ENCODE data around the gene SLC38A11. TPM values are rescaled to one million over a fixed set of nuclear protein-coding genes. Genes with fewer than 3 reads are reported as not detected.
A peak's percentile ranks its signal among the peaks of the same experiment; 100 is the strongest.

The SLC38A11 gene
- total and polyA plus RNA-seq, 2 of the 13 experiments (the other 11 are each of a cell fraction or from before 2014, with no cell fraction given), result 14.0 to 14.3 TPM

DNA sequence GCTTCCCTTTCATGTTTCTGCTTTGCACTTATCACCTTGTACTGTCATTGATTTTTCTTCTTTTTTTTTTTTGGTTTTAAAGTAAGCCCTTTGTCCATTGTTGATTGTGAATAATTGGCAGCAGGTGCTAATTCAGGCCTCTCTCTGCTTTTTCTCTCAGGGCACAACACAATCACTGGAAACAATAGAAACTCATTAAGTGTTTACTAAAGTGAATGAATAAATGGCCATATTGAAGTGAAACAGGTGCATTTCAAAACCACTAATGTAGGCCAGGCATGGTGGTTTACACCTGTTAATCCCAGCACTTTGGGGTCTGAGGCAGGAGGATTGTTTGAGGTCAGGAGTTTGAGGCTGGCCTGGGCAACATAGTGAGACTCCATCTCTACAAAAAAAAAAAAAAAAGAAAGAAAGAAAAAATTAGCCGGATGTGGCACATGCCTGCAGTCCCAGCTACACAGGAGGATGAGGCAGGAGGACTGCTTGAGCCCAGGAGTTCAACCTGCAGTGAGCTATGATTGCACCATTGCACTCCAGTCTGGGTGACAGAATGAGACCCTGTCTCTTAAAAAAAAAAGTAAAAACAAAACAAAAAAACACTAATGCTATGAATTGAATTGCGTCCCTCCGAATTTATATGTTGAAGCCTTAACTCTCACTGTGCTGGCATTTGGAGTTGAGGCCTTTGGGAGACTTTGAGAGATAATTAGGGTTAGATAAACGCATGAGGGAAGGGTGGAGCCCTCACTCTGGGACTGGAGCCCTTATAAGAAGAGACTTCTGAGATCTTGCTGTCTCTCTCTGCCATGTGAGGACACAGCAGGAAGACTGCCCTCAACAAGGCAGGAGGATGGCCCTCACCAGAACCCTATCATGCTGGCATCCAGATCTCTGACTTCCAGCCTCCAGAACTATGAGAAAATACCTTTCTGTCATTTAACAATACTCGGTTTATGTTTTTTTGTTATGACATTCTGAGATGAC is 19.9 kb downstream of the SLC38A11 start (continued):
- TF ChIP-seq, protein P1, sequence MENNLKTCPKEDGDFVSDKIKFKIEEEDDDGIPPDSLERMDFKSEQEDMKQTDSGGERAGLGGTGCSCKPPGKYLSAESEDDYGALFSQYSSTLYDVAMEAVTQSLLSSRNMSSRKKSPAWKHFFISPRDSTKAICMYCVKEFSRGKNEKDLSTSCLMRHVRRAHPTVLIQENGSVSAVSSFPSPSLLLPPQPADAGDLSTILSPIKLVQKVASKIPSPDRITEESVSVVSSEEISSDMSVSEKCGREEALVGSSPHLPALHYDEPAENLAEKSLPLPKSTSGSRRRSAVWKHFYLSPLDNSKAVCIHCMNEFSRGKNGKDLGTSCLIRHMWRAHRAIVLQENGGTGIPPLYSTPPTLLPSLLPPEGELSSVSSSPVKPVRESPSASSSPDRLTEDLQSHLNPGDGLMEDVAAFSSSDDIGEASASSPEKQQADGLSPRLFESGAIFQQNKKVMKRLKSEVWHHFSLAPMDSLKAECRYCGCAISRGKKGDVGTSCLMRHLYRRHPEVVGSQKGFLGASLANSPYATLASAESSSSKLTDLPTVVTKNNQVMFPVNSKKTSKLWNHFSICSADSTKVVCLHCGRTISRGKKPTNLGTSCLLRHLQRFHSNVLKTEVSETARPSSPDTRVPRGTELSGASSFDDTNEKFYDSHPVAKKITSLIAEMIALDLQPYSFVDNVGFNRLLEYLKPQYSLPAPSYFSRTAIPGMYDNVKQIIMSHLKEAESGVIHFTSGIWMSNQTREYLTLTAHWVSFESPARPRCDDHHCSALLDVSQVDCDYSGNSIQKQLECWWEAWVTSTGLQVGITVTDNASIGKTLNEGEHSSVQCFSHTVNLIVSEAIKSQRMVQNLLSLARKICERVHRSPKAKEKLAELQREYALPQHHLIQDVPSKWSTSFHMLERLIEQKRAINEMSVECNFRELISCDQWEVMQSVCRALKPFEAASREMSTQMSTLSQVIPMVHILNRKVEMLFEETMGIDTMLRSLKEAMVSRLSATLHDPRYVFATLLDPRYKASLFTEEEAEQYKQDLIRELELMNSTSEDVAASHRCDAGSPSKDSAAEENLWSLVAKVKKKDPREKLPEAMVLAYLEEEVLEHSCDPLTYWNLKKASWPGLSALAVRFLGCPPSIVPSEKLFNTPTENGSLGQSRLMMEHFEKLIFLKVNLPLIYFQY (CRISPR knock-in tag; IDR thresholded peaks at IDR 0.05; ENCODE audit: borderline replicate concordance), result 0 out of 2 replicates have a peak, but pooled peaks have one; percentile 19
- TF ChIP-seq ZNF121 (CRISPR knock-in tag; IDR thresholded peaks at IDR 0.05) (peak; percentile 98), ARID2 (CRISPR knock-in tag; IDR thresholded peaks at IDR 0.05; ENCODE audit: borderline replicate concordance) (peak; percentile 60; the same call in 1 of the 2 replicates), ZNF563 (CRISPR knock-in tag; IDR thresholded peaks at IDR 0.05) (no peak), KDM5B (CRISPR knock-in tag; IDR thresholded peaks at IDR 0.05; ENCODE audit: borderline replicate concordance) (no peak), NONO (IDR thresholded peaks at IDR 0.05) (no peak), NONO (CRISPR knock-in tag; conservative IDR thresholded peaks at IDR 0.05) (peak; percentile 83), TBX2 (CRISPR knock-in tag; IDR thresholded peaks at IDR 0.05; ENCODE audit: borderline replicate concordance) (peak; percentile 99), CHD4 (IDR thresholded peaks at IDR 0.05; ENCODE audit: borderline replicate concordance, low read length) (peak; percentile 83; the same call in 1 of the 2 replicates), ATF2 (CRISPR knock-in tag; IDR thresholded peaks at IDR 0.05) (0 out of 2 replicates have a peak, but pooled peaks have one; percentile 44), ZNF362 (CRISPR knock-in tag; IDR thresholded peaks at IDR 0.05; ENCODE audit: borderline replicate concordance) (peak; percentile 99), KAT8 (CRISPR knock-in tag; IDR thresholded peaks at IDR 0.05) (no peak), FOXK2 (IDR thresholded peaks at IDR 0.05) (peak; percentile 19; the same call in 1 of the 2 replicates), ZNF75D (CRISPR knock-in tag; IDR thresholded peaks at IDR 0.05; ENCODE audit: borderline replicate concordance) (no peak), SNAI1 (CRISPR knock-in tag; IDR thresholded peaks at IDR 0.05; ENCODE audit: borderline replicate concordance) (peak; percentile 98), TBX3 (IDR thresholded peaks at IDR 0.05; ENCODE audit: borderline replicate concordance) (peak; percentile 98), KLF9 (CRISPR knock-in tag; IDR thresholded peaks at IDR 0.05; ENCODE audit: low read depth) (0 out of 2 replicates have a peak, but pooled peaks have one; percentile 34)
- TF ChIP-seq, protein P2, sequence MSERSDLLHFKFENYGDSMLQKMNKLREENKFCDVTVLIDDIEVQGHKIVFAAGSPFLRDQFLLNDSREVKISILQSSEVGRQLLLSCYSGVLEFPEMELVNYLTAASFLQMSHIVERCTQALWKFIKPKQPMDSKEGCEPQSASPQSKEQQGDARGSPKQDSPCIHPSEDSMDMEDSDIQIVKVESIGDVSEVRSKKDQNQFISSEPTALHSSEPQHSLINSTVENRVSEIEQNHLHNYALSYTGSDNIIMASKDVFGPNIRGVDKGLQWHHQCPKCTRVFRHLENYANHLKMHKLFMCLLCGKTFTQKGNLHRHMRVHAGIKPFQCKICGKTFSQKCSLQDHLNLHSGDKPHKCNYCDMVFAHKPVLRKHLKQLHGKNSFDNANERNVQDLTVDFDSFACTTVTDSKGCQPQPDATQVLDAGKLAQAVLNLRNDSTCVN (CRISPR knock-in tag; IDR thresholded peaks at IDR 0.05; ENCODE audit: borderline replicate concordance), result no peak
- TF ChIP-seq, protein P3, sequence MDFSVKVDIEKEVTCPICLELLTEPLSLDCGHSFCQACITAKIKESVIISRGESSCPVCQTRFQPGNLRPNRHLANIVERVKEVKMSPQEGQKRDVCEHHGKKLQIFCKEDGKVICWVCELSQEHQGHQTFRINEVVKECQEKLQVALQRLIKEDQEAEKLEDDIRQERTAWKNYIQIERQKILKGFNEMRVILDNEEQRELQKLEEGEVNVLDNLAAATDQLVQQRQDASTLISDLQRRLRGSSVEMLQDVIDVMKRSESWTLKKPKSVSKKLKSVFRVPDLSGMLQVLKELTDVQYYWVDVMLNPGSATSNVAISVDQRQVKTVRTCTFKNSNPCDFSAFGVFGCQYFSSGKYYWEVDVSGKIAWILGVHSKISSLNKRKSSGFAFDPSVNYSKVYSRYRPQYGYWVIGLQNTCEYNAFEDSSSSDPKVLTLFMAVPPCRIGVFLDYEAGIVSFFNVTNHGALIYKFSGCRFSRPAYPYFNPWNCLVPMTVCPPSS (IDR thresholded peaks at IDR 0.05), result no peak

Data from HepG2 (cell line).